Measurements from ENCODE around the gene AP1M1.

The AP1M1 gene

GRCh38 chr19:16208847-16209665, 11.3 kb downstream of the AP1M1 start:
- no peak for DNase-seq

DNA sequence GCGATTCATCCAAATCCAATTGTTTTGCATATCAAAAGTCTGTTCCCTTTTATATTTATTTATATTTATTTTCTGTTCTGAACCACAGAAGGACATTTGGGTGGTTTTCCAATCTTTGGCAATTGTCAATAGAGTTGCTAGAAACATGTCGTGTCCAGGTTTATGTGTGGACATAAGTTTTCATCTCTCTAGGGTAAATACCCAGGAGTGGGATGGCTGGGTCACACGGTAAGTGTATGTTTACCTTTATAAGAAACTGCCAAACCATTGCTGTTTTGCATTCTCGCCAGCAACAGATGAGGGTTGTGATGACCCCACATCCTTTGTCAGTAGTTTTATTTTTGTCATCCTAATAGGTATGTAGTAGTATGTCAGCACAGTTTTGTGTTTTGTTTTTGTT, 12.5 kb downstream of the AP1M1 start:
- no peak for DNase-seq

DNA sequence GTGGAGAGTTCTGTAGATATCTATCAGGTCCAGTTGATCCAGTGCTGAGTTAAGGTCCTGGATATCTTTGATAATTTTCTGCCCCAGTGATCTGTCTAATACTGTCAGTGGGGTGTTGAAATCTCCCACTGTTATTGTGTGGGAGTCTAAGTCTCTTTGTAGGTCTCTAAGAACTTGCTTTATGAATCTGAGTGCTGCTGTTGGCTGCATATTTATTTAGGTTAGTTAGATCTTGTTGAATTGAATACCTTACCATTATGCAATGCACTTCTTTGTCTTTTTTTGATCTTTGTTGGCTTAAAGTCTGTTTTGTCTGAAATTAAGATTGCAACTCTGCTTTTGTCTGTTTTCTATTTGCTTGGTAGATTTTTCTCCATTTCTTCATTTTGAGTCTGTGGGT, 15.4 kb downstream of the AP1M1 start:
- DNase-seq: no peak

DNA sequence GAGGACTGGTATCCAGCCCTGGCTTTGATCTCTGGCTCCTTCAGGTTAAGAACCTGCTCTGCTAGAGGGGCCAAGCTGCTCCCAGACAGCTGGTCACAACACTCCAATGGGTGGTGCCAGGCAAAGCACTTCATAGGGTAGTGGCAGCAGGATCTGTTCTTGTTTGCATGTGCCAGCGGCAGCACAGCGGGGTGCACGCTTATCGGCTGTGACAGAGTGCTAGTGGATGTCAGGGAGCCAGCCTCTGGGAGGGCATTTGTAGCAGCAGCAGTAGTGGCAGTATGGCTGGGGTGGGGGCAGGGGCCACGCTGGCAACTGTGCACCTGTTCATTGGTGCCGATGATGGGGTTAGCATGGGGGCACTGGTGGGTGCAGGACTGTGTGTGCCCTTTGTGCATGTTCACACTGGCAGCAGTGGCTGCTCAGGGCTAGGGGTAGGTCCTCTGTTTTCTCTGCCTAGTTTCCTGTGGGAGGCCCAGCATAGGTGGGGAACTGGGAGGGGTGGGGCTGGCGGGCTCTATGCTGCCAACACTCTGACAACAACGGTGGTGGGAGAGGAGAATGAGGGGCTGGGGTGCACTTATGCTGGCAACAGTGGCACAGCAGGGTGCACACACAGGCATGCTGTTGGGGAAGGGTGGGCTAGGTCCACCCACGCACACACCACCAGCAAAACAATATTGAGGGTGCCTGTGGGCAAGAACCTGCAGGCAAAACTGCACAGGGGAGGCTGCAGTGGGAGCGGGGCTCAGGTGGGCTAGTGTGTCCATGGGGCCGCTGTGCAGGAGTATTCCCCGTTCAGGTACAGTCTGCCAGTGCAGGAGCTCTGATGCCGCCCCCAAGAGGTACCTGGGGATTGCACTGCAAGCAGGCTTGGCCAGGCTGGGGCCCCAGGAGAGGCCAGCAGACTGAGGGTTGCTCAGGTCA, 19.3 kb downstream of the AP1M1 start:
- DNase-seq: no peak

- no peak for DNase-seq
These were observed 20.2 kb downstream of the AP1M1 start for GRCh38 chr19:16217716-16218451.

GRCh38 chr19:16218851-16219250, 21.1 kb downstream of the AP1M1 start:
- no peak for DNase-seq

- no peak for DNase-seq
These were observed 25.1 kb downstream of the AP1M1 start for GRCh38 chr19:16222806-16223205.

DNA sequence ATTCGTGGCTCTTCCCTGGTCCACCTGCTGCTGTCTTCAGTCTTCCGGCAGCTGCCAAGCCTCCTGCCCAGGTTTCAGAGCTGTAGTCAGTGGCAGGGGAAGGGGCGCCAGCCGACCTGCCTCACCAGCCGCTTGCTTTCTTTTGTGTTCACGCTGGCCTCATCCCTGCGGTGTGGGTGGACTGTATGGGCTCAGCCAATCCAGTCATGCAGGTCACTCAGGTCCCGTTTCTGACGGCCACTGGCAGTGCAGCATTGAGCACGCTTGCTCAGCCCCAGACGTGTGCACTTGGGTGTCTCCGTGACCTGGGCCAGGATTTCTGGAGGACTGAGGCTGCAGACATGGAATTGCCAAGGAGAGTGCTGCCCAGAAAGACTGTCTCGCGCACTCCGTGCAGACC, 26.0 kb downstream of the AP1M1 start:
- no peak for DNase-seq

DNA sequence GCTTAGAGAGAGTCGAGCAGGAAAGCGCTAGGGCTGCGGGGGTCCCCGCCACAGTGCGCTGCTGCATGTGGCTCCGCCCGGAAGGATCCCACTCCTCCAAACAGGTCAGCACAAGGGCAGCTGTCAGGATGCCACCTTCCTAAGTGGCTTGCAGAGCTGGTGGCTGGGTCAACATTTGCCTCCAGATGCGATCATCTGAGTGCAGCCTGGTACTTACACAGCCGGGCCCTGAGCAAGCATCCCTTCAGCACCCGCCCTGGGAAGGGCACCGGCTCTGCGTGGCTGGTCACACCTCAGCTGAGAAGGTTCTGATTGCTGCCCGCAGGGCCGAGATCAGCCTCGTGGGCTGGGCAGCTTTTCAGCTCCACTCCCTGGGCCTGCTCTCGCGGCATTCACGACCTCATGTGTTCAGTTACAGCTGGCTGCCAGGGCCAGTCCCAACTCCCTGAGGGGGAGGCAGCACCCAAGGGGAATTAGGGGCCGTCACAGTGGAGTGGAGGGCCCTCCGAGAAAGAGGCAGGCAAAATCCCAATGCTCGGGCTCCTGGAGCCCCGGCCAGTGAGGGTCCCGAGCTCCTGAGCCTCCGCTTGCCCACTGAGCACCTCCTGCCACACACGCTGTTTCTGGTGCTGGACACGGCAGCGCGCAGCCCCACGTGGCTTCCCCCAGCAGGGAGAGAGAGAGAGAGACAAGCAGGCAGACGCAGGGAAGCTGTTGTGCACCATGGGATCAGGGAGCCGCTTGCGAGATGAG, 26.8 kb downstream of the AP1M1 start:
- no peak for DNase-seq

DNA sequence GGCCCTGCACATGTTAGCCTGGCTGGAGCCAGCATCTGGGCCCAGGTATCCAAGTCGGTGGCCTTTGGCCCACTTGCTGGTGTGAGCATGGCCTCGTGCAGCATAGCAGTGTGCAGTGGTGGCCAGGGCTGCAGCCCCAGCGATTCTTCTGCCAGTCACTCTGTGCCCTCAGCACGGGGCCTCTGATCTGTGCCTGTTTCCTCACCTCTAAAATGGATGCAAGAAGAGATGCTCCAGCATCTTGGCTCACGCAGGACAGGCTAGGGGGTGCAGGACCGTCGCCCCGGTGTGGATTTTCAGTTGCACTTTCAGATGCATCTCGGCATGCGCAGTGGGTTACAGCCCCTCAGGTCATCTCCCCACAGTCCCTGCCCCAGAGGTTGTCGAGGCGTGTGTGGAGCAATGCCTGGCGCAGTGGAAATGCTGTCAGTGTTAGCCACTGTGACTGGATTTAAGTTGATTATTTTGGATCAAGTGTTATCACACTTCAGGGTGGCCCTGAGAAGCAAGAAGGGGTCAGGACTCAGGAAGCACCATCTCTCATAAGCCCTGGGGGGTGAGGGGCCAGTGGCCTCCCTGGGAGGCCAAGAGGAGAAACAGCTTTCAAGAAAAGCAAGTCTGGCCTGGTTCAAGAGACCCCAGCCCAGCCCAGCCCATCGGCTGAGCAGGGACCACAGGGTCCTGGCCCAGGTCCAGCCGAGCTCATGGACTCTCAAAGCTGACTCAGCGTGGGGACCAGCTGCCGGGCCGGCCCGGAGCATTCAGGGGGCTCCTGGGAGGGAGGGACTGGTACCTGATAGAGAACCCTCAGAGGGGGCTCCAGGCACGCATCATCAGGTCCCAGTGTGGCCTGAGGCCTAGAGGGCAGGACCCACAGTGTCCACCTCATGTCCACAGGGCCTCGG, 27.8 kb downstream of the AP1M1 start:
- no peak for DNase-seq

DNA sequence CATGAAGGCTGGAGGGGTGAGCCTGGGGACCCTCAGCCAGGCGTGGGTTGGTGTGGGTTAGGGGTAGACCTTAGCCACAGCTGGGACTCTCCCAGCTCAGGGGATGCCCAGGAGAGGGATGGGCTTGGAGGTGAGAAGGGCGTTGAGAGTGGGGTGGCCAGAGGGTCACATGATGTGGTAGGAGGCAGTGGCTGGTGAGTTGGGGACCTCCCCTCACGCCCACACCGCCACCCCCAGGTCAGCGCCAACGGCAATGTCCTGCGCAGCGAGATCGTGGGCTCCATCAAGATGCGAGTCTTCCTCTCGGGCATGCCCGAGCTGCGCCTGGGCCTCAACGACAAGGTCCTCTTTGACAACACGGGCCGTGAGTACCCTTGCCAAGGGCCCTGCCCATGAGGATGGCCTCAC, 28.5 kb downstream of the AP1M1 start:
- no peak for DNase-seq

DNA sequence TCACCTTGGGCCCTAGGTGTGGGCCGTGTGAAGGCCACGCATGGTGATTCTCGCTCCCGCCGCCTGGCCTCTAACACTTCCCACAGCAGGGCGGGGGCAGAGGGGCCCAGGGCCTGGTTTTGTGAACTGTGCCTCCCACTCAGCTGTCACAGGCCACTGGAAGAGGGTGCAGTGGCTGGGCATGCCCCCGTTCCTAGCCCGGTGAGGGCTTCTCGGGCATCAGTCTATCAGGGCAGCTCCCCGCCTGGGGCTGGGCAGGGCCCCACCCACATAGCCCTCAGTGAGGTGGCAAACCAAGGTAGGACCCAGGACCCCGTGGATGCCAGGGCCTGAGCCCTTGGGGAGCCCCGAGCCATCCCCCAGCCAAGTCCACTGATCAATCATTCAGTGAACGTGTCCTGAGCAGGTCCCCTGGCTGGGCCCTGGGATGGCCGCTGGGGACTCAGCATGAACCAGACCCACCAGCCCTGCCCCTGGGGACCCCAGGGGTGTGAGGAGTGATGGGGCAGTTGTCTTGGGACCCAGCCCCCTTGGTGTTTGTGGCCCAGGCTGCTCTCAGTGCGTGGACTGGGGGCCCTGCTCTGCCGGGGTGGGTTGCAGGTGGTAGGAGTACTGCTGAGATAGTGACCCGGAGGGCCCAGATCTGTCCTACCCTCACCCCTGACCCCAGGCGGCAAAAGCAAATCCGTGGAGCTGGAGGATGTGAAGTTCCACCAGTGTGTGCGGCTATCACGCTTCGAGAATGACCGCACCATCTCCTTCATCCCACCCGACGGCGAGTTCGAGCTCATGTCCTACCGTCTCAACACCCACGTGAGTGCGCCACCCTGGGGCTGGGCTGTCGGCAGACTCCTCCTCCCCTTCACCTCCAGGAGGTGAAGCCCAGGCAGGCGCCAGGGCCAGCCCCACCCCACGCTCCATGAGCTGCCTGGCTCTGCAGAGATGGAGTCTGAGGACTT, 29.4 kb downstream of the AP1M1 start:
- no peak for DNase-seq

GRCh38 chr19:16227837-16228636, 30.3 kb downstream of the AP1M1 start:
- no peak for DNase-seq

- DNase-seq: no peak
These were observed 31.1 kb downstream of the AP1M1 start for GRCh38 chr19:16228637-16229321.

DNA sequence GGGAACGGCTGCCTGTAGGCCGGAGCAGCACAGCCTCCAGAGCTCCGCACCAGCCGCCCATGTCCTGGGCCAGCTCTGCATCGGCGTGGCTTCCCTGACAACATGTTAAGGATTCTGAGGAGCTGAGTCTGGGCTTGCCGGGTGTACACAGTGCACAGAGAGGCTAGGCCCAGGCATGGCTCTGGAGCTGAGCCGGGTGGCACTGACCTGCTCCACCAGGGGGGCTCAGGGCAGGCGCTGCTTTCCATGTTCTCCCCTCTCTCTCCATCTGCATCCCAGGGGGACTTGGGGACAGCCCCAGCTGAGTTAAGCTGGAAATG, 31.6 kb downstream of the AP1M1 start:
- no peak for DNase-seq

DNA sequence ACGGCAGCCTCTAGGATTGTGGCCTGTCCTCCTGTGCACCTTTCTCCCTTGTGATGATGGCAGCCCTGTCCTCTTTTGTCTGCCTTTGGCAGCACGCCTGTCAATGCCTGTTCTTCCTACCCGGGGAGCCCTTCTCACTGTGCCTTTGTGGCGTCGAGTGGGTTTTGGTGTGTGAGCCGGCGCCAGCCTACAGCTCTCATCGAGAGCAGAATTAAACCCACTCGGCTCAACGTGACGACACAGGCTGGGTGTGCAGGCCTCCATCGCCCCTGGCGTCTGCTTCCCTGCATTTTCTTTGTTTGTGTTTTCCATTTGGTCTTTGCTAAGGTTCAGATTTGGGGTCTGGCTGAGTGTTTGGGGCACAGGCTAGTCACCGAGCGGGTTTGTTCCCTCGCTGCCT, 34.4 kb downstream of the AP1M1 start:
- DNase-seq: no peak

DNA sequence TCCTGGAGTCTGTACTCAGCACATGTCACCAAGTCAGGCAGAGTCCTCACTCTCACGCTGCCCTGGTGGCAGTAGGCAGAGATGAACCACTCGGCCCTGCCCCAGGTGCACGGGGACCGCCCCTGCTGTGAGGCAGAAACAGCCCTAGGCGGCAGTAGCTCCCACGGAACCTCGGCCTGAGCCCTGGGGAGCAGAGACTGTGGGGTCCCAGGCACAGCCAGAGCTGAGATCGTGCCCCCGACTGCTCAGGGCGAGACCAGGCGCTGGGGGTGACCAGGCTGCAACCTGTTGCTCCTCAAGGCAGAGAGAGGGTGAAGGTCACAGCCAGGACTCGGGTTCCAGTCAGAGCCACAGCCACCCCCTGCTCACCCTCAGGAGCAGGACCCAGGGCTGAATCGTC, 34.9 kb downstream of the AP1M1 start:
- DNase-seq: no peak

- no peak for DNase-seq
These were observed 35.5 kb downstream of the AP1M1 start for GRCh38 chr19:16233081-16233776.

All from DMS53 (cell line).